K562 (cell line): Measurements from ENCODE around the gene ZNF366. TPM values are rescaled to one million over a fixed set of nuclear protein-coding genes. Genes with fewer than 3 reads are reported as not detected.

Experiments used
- ATAC-seq: fragments of 200-7000 bp; cut with Tn5 transposase; 3 replicates; pipeline ENCODE4 v1.9.1; 2020; ENCODE audit warnings: moderate library complexity
- BruUV-seq: library from RNA; stranded (reverse); fragments of 400-500 nt; replicated peaks from 2 replicates; lab custom pipeline; 2021; lab: Mats Ljungman, UMichigan
- CTCF ChIA-PET: fragments of 300-600 bp; formaldehyde crosslinking; extraction: SDS; loops from one replicate; lab custom pipeline; 2021; ENCODE audit warnings: low intra/inter-chr PET ratio; lab: Yijun Ruan, JAX
- POLR2A ChIA-PET: fragments of 300-600, 350-650 bp; sonication (Branson Sonifier 250); formaldehyde crosslinking; extraction: SDS; loops from one replicate; lab custom pipeline; 2021; ENCODE audit warnings: antibody characterized with exemption, inconsistent platforms; lab: Yijun Ruan, JAX
- DNase-seq, 4 experiments: peaks; one replicate each; pipeline versions ENCODE4 v3.0.0 to v3.0.0-alpha.2; 2011 to 2018; ENCODE audit warnings: low spot score in 3 of 4, mixed read lengths in 3 of 4; ENCODE audit errors: extremely low read depth in 1 of 4
- FAIRE-seq: peaks from 2 replicates; lab custom pipeline; 2011; peaks lifted over from hg19 to GRCh38; lab: Jason Lieb, UNC
- H2AFZ ChIP-seq: 2 replicates; pipeline ENCODE4 v1.6.0; 2011; ENCODE audit warnings: low read depth, low read length, control low read depth, inconsistent platforms
- H3K27ac ChIP-seq: fragments of 200-600 bp; 3 replicates; pipeline ENCODE4 v1.8.0; 2011; ENCODE audit warnings: low read depth, mild to moderate bottlenecking, control low read depth, inconsistent platforms, low read length, moderate library complexity, mixed read lengths; ENCODE audit errors: extremely low read depth
- H3K27me3 ChIP-seq, 2 experiments: fragments of 300-600 bp in 1 of 2; 2 replicates in 1 of 2; 3 replicates in 1 of 2; pipeline versions ENCODE4 v1.6.0 to v1.8.0; 2011; ENCODE audit warnings: inconsistent platforms in 2 of 2, low read length in 2 of 2, mild to moderate bottlenecking in 1 of 2, mixed read lengths in 1 of 2, moderate library complexity in 1 of 2; ENCODE audit not compliant: control insufficient read depth in 2 of 2, insufficient read depth in 2 of 2
- H3K36me3 ChIP-seq: fragments of 300-600 bp; 3 replicates; pipeline ENCODE4 v1.8.0; 2011; ENCODE audit warnings: mild to moderate bottlenecking, low read length, inconsistent platforms; ENCODE audit not compliant: control insufficient read depth, insufficient read depth
- H3K4me1 ChIP-seq, 2 experiments: fragments of 200-600 bp in 1 of 2; replicated peaks in 1 of 2; 2 replicates in 1 of 2; 3 replicates in 1 of 2; pipeline versions ENCODE4 v1.5.1 to v1.8.0; 2011; ENCODE audit warnings: inconsistent platforms in 2 of 2, low read length in 2 of 2, mild to moderate bottlenecking in 1 of 2, mixed read lengths in 1 of 2, moderate library complexity in 1 of 2; ENCODE audit not compliant: control insufficient read depth in 2 of 2, insufficient read depth in 2 of 2
- H3K4me2 ChIP-seq: 2 replicates; pipeline ENCODE4 v1.6.1; 2011; ENCODE audit warnings: low read length, control low read depth, inconsistent platforms, mixed read lengths; ENCODE audit not compliant: insufficient read depth
- H3K4me3 ChIP-seq: fragments of 200-600 bp; sonication (generic), shearing (Covaris generic); 2 replicates; pipeline ENCODE4 v1.5.1; 2016; ENCODE audit warnings: control low read depth, inconsistent platforms
- H3K79me2 ChIP-seq: fragments of 200-600 bp; 3 replicates; pipeline ENCODE4 v1.8.0; 2011; ENCODE audit warnings: low read length, inconsistent platforms; ENCODE audit not compliant: control insufficient read depth, insufficient read depth
- H3K9ac ChIP-seq, 2 experiments: 2 replicates each; pipeline versions ENCODE4 v1.6.0 to v1.6.1; 2011; ENCODE audit warnings: low read depth in 2 of 2, low read length in 2 of 2, control low read depth in 1 of 2, inconsistent platforms in 1 of 2, mild to moderate bottlenecking in 1 of 2, mixed read lengths in 1 of 2; ENCODE audit not compliant: insufficient read depth in 1 of 2
- H3K9me1 ChIP-seq: one replicate; pipeline ENCODE4 v1.6.0; 2011; ENCODE audit warnings: inconsistent platforms, mild to moderate bottlenecking, low read length, moderate library complexity; ENCODE audit not compliant: control insufficient read depth, insufficient read depth
- H3K9me3 ChIP-seq: replicated peaks from 2 replicates; pipeline ENCODE4 v1.5.1; 2011; ENCODE audit warnings: low read depth, low read length, inconsistent platforms; ENCODE audit not compliant: control insufficient read depth, insufficient read depth
- H4K20me1 ChIP-seq: replicated peaks from 2 replicates; pipeline ENCODE4 v1.6.1; 2011; ENCODE audit warnings: low read length, inconsistent platforms, mixed read lengths; ENCODE audit not compliant: control insufficient read depth, insufficient read depth
- ZNF408 ChIP-seq: fragments of 250-450 bp; sonication (Bioruptor Pico); IDR thresholded peaks from 2 replicates; pipeline ENCODE4 v1.4.0; 2020; ENCODE audit warnings: low read depth, mild to moderate bottlenecking, moderate library complexity
- WGBS: fragments of 100-300 bp; shearing (Covaris generic); methylation state at CpG from one replicate; pipeline ENCODE4 v1.1.6; 2016; ENCODE audit warnings: low coverage, mixed read lengths; ENCODE audit not compliant: insufficient coverage; ENCODE audit errors: missing lambda C conversion rate; 5-methylcytosine and 5-hydroxymethylcytosine counted together
- in situ Hi-C: fragments of 300-500 bp; cut with MboI; formaldehyde crosslinking; loops from 4 replicates; pipeline ENCODE4 v1.15.0; 2018; ENCODE audit warnings: inconsistent platforms, mixed read lengths
- intact Hi-C: fragments of 100-400 bp; cut with micrococcal nuclease; formaldehyde crosslinking; loops from 2 replicates; pipeline ENCODE4 v1.14.2; 2022
- polyA plus RNA-seq, 8 experiments: library from polyadenylated mRNA; depleted of rRNA in 4 of 8; stranded (reverse) in 5 of 8; unstranded in 3 of 8; fragments of >200 nt; fragmentation: Nextera tagmentation in 2 of 8; fragmentation: Illumina TruSeq in 1 of 8; extraction: Ambion mirVana in 2 of 8; extraction: Trizol in 1 of 8; gene quantifications; 2 replicates each; pipeline versions ENCODE4 v1.2.1 to v1.2.3, GENCODE V29; 2011 to 2014; ENCODE audit warnings: inconsistent platforms in 1 of 8, missing spikeins in 1 of 8
- total RNA-seq, 7 experiments: library from RNA; depleted of rRNA in 6 of 7; stranded (reverse); fragments of >200 nt in 6 of 7; fragmentation: Illumina TruSeq in 2 of 7; extraction: Trizol in 2 of 7; gene quantifications; 2 replicates each; pipeline versions ENCODE4 v1.2.1 to v1.2.3, GENCODE V29; 2011 to 2021; ENCODE audit warnings: low replicate concordance in 1 of 7
- TF ChIP-seq, protein P1 (sequence below), 2 experiments: fragments of 450-650 bp; formaldehyde crosslinking in 1 of 2; IDR thresholded peaks; 2 replicates each; pipeline versions ENCODE4 v1.4.0 to v1.6.1; 2014 to 2020; ENCODE audit warnings: mild to moderate bottlenecking in 2 of 2, borderline replicate concordance in 1 of 2, low read depth in 1 of 2

ZNF366 gene
- total and polyA plus RNA-seq, 9 of the 15 experiments (the other 6 are each of a cell fraction or from before 2014, with no cell fraction given): not detected

GRCh38 chr5:72407541-72407940, 99.7 kb downstream of the ZNF366 start:
- no peak overlapping the region for H3K4me3 ChIP-seq
- H3K4me2 ChIP-seq: no peak overlapping the region
- H3K9me3 ChIP-seq: no peaks in the 10 kb centered on the region
- ChIA-PET CTCF (no interaction called here), POLR2A (no interaction called here)
- intact Hi-C loops: no loop called here
- H2AFZ ChIP-seq: no peak overlapping the region
- FAIRE-seq (no peak), ATAC-seq (no peak), DNase-seq (no peak)
- in situ Hi-C loops: no loop called here
- BruUV-seq: no TSS peak
- no peaks in the 10 kb centered on the region for H3K4me1 ChIP-seq
- WGBS: 2% methylated on average over 2 of the region's 2 CpGs
- H3K36me3 ChIP-seq: no peaks in the 10 kb centered on the region
- H4K20me1 ChIP-seq: no peaks in the 10 kb centered on the region
- no peak overlapping the region for H3K9ac ChIP-seq
- no peaks in the 10 kb centered on the region for H3K9me1 ChIP-seq
- no peaks in the 10 kb centered on the region for H3K79me2 ChIP-seq
- H3K27me3 ChIP-seq: peaks cover 5 to 8% of the 10 kb centered on the region in 2 experiments; a peak in 1 of 5 replicates
- no peak overlapping the region for H3K27ac ChIP-seq
- no peak for TF ChIP-seq ZNF408
- TF ChIP-seq, protein P1, sequence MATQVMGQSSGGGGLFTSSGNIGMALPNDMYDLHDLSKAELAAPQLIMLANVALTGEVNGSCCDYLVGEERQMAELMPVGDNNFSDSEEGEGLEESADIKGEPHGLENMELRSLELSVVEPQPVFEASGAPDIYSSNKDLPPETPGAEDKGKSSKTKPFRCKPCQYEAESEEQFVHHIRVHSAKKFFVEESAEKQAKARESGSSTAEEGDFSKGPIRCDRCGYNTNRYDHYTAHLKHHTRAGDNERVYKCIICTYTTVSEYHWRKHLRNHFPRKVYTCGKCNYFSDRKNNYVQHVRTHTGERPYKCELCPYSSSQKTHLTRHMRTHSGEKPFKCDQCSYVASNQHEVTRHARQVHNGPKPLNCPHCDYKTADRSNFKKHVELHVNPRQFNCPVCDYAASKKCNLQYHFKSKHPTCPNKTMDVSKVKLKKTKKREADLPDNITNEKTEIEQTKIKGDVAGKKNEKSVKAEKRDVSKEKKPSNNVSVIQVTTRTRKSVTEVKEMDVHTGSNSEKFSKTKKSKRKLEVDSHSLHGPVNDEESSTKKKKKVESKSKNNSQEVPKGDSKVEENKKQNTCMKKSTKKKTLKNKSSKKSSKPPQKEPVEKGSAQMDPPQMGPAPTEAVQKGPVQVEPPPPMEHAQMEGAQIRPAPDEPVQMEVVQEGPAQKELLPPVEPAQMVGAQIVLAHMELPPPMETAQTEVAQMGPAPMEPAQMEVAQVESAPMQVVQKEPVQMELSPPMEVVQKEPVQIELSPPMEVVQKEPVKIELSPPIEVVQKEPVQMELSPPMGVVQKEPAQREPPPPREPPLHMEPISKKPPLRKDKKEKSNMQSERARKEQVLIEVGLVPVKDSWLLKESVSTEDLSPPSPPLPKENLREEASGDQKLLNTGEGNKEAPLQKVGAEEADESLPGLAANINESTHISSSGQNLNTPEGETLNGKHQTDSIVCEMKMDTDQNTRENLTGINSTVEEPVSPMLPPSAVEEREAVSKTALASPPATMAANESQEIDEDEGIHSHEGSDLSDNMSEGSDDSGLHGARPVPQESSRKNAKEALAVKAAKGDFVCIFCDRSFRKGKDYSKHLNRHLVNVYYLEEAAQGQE (IDR thresholded peaks at IDR 0.05; ENCODE audit: borderline replicate concordance): peak; percentile 19; the same call in 1 of the 2 replicates
- TF ChIP-seq, protein P1 (CRISPR knock-in tag; IDR thresholded peaks at IDR 0.05; ENCODE audit: low read depth): no peak
